Activated CD8-positive, alpha-beta memory T cell treated with anti-CD3 and anti-CD28 coated beads, Interleukin-2, amount 50 U/mL, for 24 hours (primary cell): ENCODE data around the gene MCEE.
"Not testable (repeated sequence)": the region's sequence is repeated elsewhere in the genome, so short reads cannot be mapped to it uniquely, and the experiment has no call there.

Experiments
- DNase-seq: peaks from one replicate; pipeline ENCODE4 v3.0.0-alpha.2; 2020; ENCODE audit errors: extremely low read depth

Gene MCEE

GRCh38 chr2:71126957-71127356 lies 3.1 kb downstream of the MCEE start:
- no peak for DNase-seq

- no peak for DNase-seq
Measured at GRCh38 chr2:71125506-71126294, 4.3 kb downstream of the MCEE start.

- DNase-seq = no peak
Measured at GRCh38 chr2:71122387-71123298, 7.4 kb downstream of the MCEE start.

GRCh38 chr2:71121479-71121878 lies 8.6 kb downstream of the MCEE start:
- no peak for DNase-seq

- DNase-seq = no peak
Measured at GRCh38 chr2:71120195-71120594, 9.8 kb downstream of the MCEE start.

GRCh38 chr2:71117063-71117462 lies 13.0 kb downstream of the MCEE start:
- no peak for DNase-seq

- no peak for DNase-seq
Measured at GRCh38 chr2:71113843-71114242, 16.2 kb downstream of the MCEE start.

GRCh38 chr2:71108091-71108490 lies 21.9 kb downstream of the MCEE start:
- DNase-seq = no peak

GRCh38 chr2:71106463-71106862 lies 23.6 kb downstream of the MCEE start:
- not testable (repeated sequence) for DNase-seq

GRCh38 chr2:71103809-71104208 lies 26.2 kb downstream of the MCEE start:
- DNase-seq = no peak

GRCh38 chr2:71102981-71103681 lies 26.9 kb downstream of the MCEE start:
- DNase-seq = no peak

GRCh38 chr2:71101656-71102055 lies 28.4 kb downstream of the MCEE start:
- no peak for DNase-seq

GRCh38 chr2:71100195-71100964 lies 29.6 kb downstream of the MCEE start:
- peak; percentile 6 for DNase-seq

- not testable (repeated sequence) for DNase-seq
Measured at GRCh38 chr2:71092491-71093260, 37.4 kb downstream of the MCEE start.

- not testable (repeated sequence) for DNase-seq
Measured at GRCh38 chr2:71091808-71092207, 38.2 kb downstream of the MCEE start.

GRCh38 chr2:71089475-71089874 lies 40.6 kb downstream of the MCEE start:
- not testable (repeated sequence) for DNase-seq

- not testable (repeated sequence) for DNase-seq
Measured at GRCh38 chr2:71085325-71086003, 44.6 kb downstream of the MCEE start.

GRCh38 chr2:71083752-71084312 lies 46.2 kb downstream of the MCEE start:
- not testable (repeated sequence) for DNase-seq

- not testable (repeated sequence) for DNase-seq
Measured at GRCh38 chr2:71083297-71083696, 46.7 kb downstream of the MCEE start.
